Right atrium auricular region (tissue), 2 donors: ENCODE measurements around the gene CDH16. TPM values are rescaled to one million over a fixed set of nuclear protein-coding genes. Genes with fewer than 3 reads are reported as not detected.
"Not testable (repeated sequence)": the region's sequence is repeated elsewhere in the genome, so short reads cannot be mapped to it uniquely, and the experiment has no call there.

Experiments used
- DNase-seq: peaks from one replicate; pipeline ENCODE4 v3.0.0-alpha.2; 2019; ENCODE audit warnings: low spot score
- H3K27ac ChIP-seq, 2 donors: fragments of 200-600 bp; sonication (generic); 1 replicate in 1 of 2; 2 replicates in 1 of 2; pipeline ENCODE4 v1.5.1; 2016 to 2019
- H3K27me3 ChIP-seq, 2 donors: fragments of 200-600 bp; sonication (generic); one replicate each; pipeline versions ENCODE4 v1.5.1 to v1.6.0; 2017 to 2019
- H3K36me3 ChIP-seq: fragments of 200-600 bp; sonication (generic); one replicate; pipeline ENCODE4 v1.5.1; 2016
- H3K4me1 ChIP-seq, 2 donors: fragments of 200-600 bp; sonication (generic); one replicate each; pipeline versions ENCODE4 v1.5.1 to v1.6.0; 2017 to 2019
- H3K4me3 ChIP-seq, 2 donors: fragments of 200-600 bp; sonication (generic); 1 replicate in 1 of 2; 2 replicates in 1 of 2; pipeline ENCODE4 v1.5.1; 2017 to 2019; ENCODE audit warnings: mild to moderate bottlenecking in 1 of 2, moderate library complexity in 1 of 2
- H3K9me3 ChIP-seq, 2 donors: fragments of 200-600 bp; sonication (generic); one replicate each; pipeline ENCODE4 v1.5.1; 2019
- CTCF ChIP-seq, 2 donors: fragments of 200-600 bp; sonication (generic); IDR thresholded peaks; one replicate each; pipeline ENCODE4 v1.5.1; 2019; ENCODE audit warnings: antibody characterized with exemption in 2 of 2
- total RNA-seq, 2 donors: library from RNA; depleted of rRNA; stranded (reverse); fragments of >200 nt; gene quantifications; one replicate each; pipeline ENCODE4 v1.1.0, GENCODE V29; 2016

Gene CDH16
- total RNA-seq, 2 donors from 2014 or later, result 0.79 to 1.4 TPM

GRCh38 chr16:66900721-66901441 is 17.8 kb downstream of the CDH16 start:
- Histone ChIP-seq H3K4me1 (peaks cover 0 to 67% of the 10 kb centered on the region in 2 donors), H3K36me3 (no peaks in the 10 kb centered on the region), H3K27me3 (no peaks in the 10 kb centered on the region), H3K27ac (peak overlapping the region; percentile 90 to 96), H3K9me3 (no peaks in the 10 kb centered on the region), H3K4me3 (no peak overlapping the region)
- TF ChIP-seq CTCF (IDR thresholded peaks at IDR 0.05), result no peak
- DNase-seq, result no peak

GRCh38 chr16:66899945-66900710 is 18.6 kb downstream of the CDH16 start:
- no peaks in the 10 kb centered on the region for H3K36me3 ChIP-seq
- H3K27me3 ChIP-seq, result no peaks in the 10 kb centered on the region
- no peaks in the 10 kb centered on the region for H3K9me3 ChIP-seq
- TF ChIP-seq CTCF (IDR thresholded peaks at IDR 0.05), result no peak
- H3K4me3 ChIP-seq, result no peak overlapping the region
- peak; percentile 88 for DNase-seq
- H3K4me1 ChIP-seq, result peaks cover 0 to 63% of the 10 kb centered on the region in 2 donors
- H3K27ac ChIP-seq, result peak overlapping the region; percentile 90 to 96

- Histone ChIP-seq H3K27me3 (no peaks in the 10 kb centered on the region), H3K4me1 (peaks cover 0 to 56% of the 10 kb centered on the region in 2 donors), H3K36me3 (no peaks in the 10 kb centered on the region), H3K27ac (peak overlapping the region; percentile 90 to 96), H3K4me3 (no peak overlapping the region), H3K9me3 (no peaks in the 10 kb centered on the region)
- TF ChIP-seq CTCF (IDR thresholded peaks at IDR 0.05), result no peak
- no peak for DNase-seq
Measured at GRCh38 chr16:66899310-66899944, 19.3 kb downstream of the CDH16 start.

- H3K27ac ChIP-seq, result peak overlapping the region; percentile 90 to 96
- H3K4me1 ChIP-seq, result peaks cover 0 to 51% of the 10 kb centered on the region in 2 donors
- H3K27me3 ChIP-seq, result no peaks in the 10 kb centered on the region
- TF ChIP-seq CTCF (IDR thresholded peaks at IDR 0.05), result no peak
- H3K36me3 ChIP-seq, result no peaks in the 10 kb centered on the region
- no peaks in the 10 kb centered on the region for H3K9me3 ChIP-seq
- no peak overlapping the region for H3K4me3 ChIP-seq
- no peak for DNase-seq
Measured at GRCh38 chr16:66898933-66899309, 19.8 kb downstream of the CDH16 start.

GRCh38 chr16:66898207-66898606 is 20.5 kb downstream of the CDH16 start:
- no peaks in the 10 kb centered on the region for H3K27me3 ChIP-seq
- H3K4me3 ChIP-seq, result no peak overlapping the region
- H3K4me1 ChIP-seq, result peaks cover 0 to 49% of the 10 kb centered on the region in 2 donors
- H3K9me3 ChIP-seq, result no peaks in the 10 kb centered on the region
- H3K36me3 ChIP-seq, result no peaks in the 10 kb centered on the region
- peak overlapping the region; percentile 90 to 96 for H3K27ac ChIP-seq
- DNase-seq, result no peak
- TF ChIP-seq CTCF (IDR thresholded peaks at IDR 0.05), result no peak

GRCh38 chr16:66896682-66897081 is 22.0 kb downstream of the CDH16 start:
- not testable (repeated sequence) for H3K4me3 ChIP-seq, H3K27me3 ChIP-seq, DNase-seq, H3K36me3 ChIP-seq, H3K9me3 ChIP-seq, H3K27ac ChIP-seq
- H3K4me1 ChIP-seq, result peaks cover 0 to 38% of the 10 kb centered on the region in 2 donors
